T47D (cell line): ENCODE measurements around the gene CYP20A1.
"Not testable (repeated sequence)": the region's sequence is repeated elsewhere in the genome, so short reads cannot be mapped to it uniquely, and the experiment has no call there.

ENCODE experiments used
- DNase-seq, 2 experiments: peaks; one replicate each; pipeline versions ENCODE4 v3.0.0 to v3.0.0-alpha.2; 2011 to 2012; ENCODE audit warnings: low read depth in 1 of 2, low spot score in 1 of 2
- JUND ChIP-seq: IDR thresholded peaks from 2 replicates; pipeline ENCODE4 v1.6.1; 2012; ENCODE audit warnings: low read depth
- in situ Hi-C: cut with HindIII; loops from 2 replicates; pipeline ENCODE4 v1.10.0; 2016; ENCODE audit warnings: low sequenced_read_pairs, low pct_unique_long_range_greater_than_20kb

The CYP20A1 gene

DNA sequence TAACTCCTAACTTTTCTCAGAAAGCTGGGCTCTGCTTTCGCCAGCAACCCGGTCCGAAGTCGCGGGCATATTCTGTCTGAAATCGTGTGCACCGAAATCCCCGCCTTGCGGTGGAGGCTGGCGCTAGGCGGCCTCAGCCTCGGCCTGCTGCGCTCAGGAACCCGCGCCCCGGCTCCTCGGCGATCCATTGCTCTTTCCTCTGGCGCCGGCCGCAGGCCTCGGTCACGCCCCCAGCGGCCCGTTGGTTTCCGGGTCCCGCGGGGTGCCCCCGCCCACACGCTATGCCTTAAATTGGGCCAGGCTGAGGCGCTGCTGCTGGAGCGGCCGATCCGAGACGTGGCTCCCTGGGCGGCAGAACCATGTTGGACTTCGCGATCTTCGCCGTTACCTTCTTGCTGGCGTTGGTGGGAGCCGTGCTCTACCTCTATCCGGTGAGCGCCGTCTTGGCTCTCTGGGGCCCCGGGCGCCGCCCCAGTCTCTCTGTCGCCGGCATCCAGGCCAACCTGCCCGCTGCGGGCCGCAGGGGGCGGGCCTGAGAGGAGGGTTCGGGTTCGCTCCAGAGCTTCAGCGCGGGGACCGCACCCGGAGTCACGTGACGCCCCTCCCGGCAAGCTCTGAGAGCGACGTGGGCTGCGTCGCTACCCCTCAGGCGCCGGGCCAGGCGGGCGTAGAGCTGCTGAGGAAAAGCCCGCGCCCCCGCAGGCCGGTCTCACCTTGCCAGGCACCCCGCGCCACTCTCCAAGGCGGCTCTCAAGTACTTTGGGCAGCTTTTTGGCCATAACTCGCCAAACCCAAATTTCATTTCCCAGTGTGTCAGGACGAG lies at the start of gene CYP20A1:
CYP20A1 (plus strand) TSS at position 315 of the 823 bp plus-strand sequence; CDS start at position 360, 45 bp downstream.
- in situ Hi-C loops, result no loop called here
- no peak for TF ChIP-seq JUND
- DNase-seq, result peak; percentile 77 to 94

- DNase-seq, in situ Hi-C loops: not testable (repeated sequence)
These were observed 48.3 kb upstream of the CYP20A1 start for GRCh38 chr2:203190547-203190946.

DNA sequence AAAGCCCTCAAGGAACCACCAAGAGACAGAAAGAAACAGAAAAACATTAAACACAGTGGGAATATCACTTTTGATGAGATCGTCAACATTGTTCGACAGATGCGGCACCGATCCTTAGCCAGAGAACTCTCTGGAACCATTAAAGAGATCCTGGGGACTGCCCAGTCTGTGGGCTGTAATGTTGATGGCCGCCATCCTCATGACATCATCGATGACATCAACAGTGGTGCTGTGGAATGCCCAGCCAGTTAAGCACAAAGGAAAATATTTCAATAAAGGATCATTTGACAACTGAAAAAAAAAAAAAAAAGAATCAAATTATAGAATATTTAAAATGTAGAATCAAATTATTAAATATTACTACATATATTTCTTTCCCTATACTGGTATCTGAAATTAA lies 47.8 kb upstream of the CYP20A1 start:
- DNase-seq, result not testable (repeated sequence)

DNA sequence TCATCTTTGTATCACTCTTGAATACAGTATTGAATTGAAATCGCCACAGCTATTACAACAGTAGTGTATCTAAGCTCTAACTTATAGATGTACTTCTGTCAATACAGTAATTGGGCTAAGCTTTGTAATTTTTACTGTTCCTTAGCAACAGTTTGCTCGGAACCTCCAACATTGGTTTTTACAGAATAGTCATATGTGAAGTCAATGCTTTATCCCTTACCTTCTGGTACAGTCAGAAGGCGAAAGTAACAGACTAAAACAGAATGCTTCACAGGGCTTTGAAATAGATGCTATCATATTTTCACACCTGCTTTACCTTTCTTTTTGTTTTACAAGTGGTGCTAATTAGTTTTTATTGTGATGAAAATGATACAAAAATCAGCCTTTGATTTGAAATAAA lies 46.9 kb upstream of the CYP20A1 start:
- no peak for TF ChIP-seq JUND
- DNase-seq, result no peak
- in situ Hi-C loops, result no loop called here

More for the DNA sequence above, 47.8 kb upstream of the CYP20A1 start:
- in situ Hi-C loops, result not testable (repeated sequence)

DNA sequence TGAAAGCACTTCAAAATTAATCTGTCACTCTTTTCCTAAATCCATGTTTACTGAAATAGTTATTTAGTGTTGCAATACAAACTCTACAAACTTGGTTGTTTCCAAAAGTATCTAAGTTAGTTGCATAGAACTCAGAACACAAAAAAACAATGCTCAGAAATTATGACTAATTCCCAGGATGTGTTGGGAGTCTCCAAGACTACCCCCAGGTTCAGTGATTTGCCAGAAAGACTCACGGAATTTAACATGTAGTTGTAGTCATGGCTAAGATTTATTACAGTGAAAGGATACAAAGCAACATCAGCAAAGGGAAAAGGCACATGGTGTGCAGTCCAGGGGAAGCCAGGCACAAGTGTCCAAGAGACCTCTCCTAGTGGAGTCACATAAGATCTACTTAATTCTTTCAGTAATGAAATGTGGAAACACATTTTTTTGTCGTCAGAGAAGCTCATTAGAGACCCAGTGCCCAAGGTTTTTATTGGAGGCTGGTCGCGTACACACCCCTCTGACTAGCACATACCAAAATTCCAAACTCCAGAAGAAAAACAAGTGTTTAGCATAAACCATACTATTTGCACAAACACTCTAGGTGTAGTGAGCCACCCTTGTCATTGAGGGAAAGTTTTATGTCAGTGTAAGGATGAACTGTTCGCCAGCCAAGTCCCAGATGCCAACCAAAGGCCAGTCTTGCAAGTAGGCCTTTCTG lies 43.3 kb upstream of the CYP20A1 start:
- in situ Hi-C loops, result no loop called here
- no peak for TF ChIP-seq JUND

DNA sequence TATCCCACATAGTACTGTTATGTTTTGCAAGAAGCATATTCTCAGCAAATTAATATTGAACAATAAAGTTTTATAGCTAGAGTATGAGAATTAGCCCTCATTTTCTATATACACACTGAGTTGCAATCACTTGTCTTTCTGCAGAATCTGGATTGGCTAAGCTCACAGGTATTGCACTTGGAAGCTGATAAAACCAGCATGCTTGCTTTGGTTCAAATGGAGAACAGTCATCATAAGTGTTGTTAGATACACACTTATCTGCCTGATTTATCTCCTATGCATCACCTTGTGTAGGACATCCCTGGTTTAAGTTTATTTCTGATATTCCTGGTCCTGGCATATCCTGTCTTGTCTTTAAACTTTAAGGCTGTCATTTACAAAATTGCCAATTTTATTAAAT lies 38.0 kb upstream of the CYP20A1 start:
- TF ChIP-seq JUND, result no peak
- no peak for DNase-seq
- in situ Hi-C loops, result no loop called here

More for the DNA sequence above, 43.3 kb upstream of the CYP20A1 start:
- no peak for DNase-seq

DNA sequence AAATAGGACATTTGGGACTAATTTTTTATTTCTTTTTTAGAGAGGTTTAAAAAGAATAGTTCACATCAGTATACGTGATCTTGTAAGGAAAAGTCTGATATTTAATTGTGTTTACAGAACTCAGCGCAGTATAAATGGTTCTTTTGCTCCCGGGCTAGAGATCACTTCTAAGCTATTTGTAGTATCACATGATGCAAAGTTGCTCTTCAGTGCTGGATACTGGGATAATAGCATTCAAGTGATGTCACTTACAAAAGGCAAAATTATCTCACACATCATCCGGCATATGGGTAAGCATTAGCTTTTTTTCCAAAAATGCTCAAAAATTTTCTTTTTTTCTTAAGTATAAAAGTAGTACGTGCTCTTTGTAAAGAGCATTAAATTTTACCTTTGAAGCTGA lies 37.4 kb upstream of the CYP20A1 start:
- no peak for DNase-seq
- no peak for TF ChIP-seq JUND
- in situ Hi-C loops, result no loop called here

DNA sequence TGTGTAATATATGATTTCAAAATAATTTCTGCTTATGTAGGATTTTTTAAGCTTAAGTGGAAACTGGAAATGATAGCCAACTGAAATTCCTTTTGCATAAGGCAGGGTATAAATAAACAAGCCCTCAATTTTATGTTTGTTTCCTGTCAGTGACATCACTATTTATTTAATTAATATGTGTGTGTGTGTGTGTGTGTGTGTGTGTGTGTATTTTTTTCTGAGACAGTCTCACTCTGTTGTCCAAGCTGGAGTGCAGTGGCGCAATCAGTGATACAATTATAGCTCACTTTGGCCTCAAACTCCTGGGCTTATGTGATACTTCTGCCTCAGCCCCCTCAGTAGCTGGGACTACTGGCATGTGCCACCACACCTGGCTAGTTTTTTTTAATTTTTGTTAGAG lies 29.3 kb upstream of the CYP20A1 start:
- in situ Hi-C loops, result no loop called here
- no peak for DNase-seq
- TF ChIP-seq JUND, result no peak

GRCh38 chr2:203225423-203226039 lies 13.3 kb upstream of the CYP20A1 start:
- DNase-seq, result peak in 1 of 2 experiments; percentile 32
- TF ChIP-seq JUND, result no peak
- in situ Hi-C loops, result no loop called here

DNA sequence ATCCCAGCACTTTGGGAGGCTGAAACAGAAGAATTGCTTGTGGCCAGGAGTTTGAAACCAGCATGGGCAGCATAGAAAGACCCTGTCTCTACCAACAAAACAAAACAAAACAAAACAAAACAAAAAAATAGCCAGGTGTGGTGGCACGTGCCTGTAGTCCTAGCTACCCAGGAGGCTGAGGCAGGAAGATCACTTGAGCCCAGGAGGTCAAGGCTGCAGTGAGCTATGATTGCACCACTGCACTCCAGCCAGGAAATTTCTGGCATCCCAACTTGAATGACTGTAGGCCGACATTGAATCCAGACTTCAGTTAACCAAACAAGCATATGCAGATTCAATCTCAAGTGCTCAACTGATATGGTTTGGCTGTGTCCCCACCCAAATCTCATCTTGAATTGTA lies 9.1 kb upstream of the CYP20A1 start:
- in situ Hi-C loops, DNase-seq: not testable (repeated sequence)

DNA sequence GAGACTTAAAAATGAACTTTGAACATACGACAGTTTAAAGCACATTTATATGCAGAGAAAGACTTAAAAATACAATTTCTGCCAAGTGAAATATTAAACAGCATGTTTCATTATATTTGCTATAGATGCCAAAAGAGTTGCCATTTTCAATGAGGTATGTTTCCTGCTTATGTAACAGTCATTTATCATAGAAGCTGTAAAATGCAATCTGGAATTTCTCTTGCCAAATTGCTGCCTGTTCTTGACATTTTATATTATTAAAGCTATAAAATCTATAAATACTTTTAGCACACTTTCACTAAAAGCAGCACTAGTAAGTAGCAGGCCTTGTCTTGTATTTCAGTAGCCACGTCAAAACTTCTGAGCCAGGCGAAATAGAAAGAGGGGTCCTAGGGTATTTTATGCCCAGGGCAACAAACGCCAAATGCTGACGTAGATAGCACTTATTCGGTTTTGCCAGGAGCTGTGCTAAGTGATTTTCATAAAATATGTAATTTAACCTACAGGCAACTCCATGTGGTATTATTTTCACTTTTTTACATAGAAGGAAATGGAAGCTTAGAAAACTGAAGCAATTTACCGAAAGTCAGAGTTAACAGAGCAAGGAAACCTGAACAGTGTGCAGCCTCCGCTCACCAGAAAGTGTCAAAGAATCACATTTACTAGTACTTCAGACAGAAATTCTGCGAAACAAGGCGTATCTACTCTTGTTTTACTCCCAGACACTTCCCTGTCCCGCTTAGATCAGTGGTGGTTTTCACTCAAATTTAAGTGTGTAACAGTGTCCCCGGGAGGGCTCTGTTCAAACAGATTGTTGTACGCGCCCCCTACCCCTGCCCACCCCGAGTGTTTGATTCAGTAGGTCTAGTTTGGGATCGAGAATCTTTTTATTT lies 1.2 kb upstream of the CYP20A1 start:
- in situ Hi-C loops, result no loop called here
- no peak for TF ChIP-seq JUND
- DNase-seq, result no peak

GRCh38 chr2:203238292-203238703 lies 520 bp upstream of the CYP20A1 start:
- no peak for DNase-seq
- in situ Hi-C loops, result no loop called here
- TF ChIP-seq JUND, result no peak
